Calu3 (cell line): Measurements from ENCODE around the gene TCP10L. TPM values are rescaled to one million over a fixed set of nuclear protein-coding genes. Genes with fewer than 3 reads are reported as not detected.
"Not testable (repeated sequence)": the region's sequence is repeated elsewhere in the genome, so short reads cannot be mapped to it uniquely, and the experiment has no call there.

Source experiments
- BruUV-seq: library from RNA; stranded (reverse); fragments of 400-500 nt; replicated peaks from 2 replicates; lab custom pipeline; 2021; lab: Mats Ljungman, UMichigan
- CTCF ChIA-PET: fragments of 300-600 bp; sonication (Branson Sonifier 250); formaldehyde crosslinking; loops from one replicate; lab custom pipeline; 2022; ENCODE audit warnings: antibody characterized with exemption; lab: Charles Lee
- DNase-seq: peaks from one replicate; pipeline ENCODE4 v3.0.0; 2022
- H3K27ac Mint-ChIP-seq: one replicate; pipeline ENCODE4 v1.8.0; 2022; ENCODE audit warnings: mixed read lengths; ENCODE audit not compliant: unreplicated experiment
- H3K27me3 Mint-ChIP-seq: one replicate; pipeline ENCODE4 v1.8.0; 2022; ENCODE audit warnings: mixed read lengths; ENCODE audit not compliant: unreplicated experiment
- H3K36me3 Mint-ChIP-seq: one replicate; pipeline ENCODE4 v1.8.0; 2022; ENCODE audit warnings: mild to moderate bottlenecking, moderate library complexity, mixed read lengths; ENCODE audit not compliant: insufficient read depth, unreplicated experiment
- H3K4me1 Mint-ChIP-seq: one replicate; pipeline ENCODE4 v1.8.0; 2022; ENCODE audit warnings: mild to moderate bottlenecking, low read depth, mixed read lengths; ENCODE audit not compliant: unreplicated experiment
- H3K4me3 Mint-ChIP-seq: one replicate; pipeline ENCODE4 v1.8.0; 2022; ENCODE audit warnings: mild to moderate bottlenecking, low read depth, moderate library complexity, mixed read lengths; ENCODE audit not compliant: unreplicated experiment
- H3K9me3 Mint-ChIP-seq: one replicate; pipeline ENCODE4 v1.8.0; 2022; ENCODE audit warnings: low read depth, mixed read lengths; ENCODE audit not compliant: unreplicated experiment
- CTCF ChIP-seq: fragments of 200-600 bp; IDR thresholded peaks from one replicate; pipeline ENCODE4 v1.8.0; 2022; ENCODE audit warnings: antibody characterized with exemption; ENCODE audit not compliant: unreplicated experiment
- intact Hi-C: fragments of 100-400 bp; cut with micrococcal nuclease; formaldehyde crosslinking; loops from one replicate; pipeline ENCODE4 v1.10.0; 2022; ENCODE audit not compliant: unreplicated experiment
- total RNA-seq: library from RNA; stranded (reverse); gene quantifications from 2 replicates; pipeline ENCODE4 v1.2.3, GENCODE V29; 2022

Gene TCP10L
- total RNA-seq, 1 experiment from 2014 or later, result not detected

- intact Hi-C loops, result no loop called here
- Mint-ChIP-seq H3K4me1 (no peaks in the 10 kb centered on the region), H3K36me3 (peaks cover 32% of the 10 kb centered on the region), H3K27me3 (peaks cover 26% of the 10 kb centered on the region), H3K9me3 (no peaks in the 10 kb centered on the region), H3K27ac (peak overlapping the region; percentile 77), H3K4me3 (peak overlapping the region; percentile 81)
- no peak for DNase-seq
- BruUV-seq, result TSS peak; percentile 78
- CTCF ChIA-PET, result interaction anchor here (1.2 kb wide), 1 partner anchor 12 kb away, joined by 7 read pairs; no protein-coding TSS in a partner anchor
- TF ChIP-seq CTCF, result no peak
Observed at GRCh38 chr21:32612999-32613337, 27.6 kb upstream of the TCP10L start.

DNA sequence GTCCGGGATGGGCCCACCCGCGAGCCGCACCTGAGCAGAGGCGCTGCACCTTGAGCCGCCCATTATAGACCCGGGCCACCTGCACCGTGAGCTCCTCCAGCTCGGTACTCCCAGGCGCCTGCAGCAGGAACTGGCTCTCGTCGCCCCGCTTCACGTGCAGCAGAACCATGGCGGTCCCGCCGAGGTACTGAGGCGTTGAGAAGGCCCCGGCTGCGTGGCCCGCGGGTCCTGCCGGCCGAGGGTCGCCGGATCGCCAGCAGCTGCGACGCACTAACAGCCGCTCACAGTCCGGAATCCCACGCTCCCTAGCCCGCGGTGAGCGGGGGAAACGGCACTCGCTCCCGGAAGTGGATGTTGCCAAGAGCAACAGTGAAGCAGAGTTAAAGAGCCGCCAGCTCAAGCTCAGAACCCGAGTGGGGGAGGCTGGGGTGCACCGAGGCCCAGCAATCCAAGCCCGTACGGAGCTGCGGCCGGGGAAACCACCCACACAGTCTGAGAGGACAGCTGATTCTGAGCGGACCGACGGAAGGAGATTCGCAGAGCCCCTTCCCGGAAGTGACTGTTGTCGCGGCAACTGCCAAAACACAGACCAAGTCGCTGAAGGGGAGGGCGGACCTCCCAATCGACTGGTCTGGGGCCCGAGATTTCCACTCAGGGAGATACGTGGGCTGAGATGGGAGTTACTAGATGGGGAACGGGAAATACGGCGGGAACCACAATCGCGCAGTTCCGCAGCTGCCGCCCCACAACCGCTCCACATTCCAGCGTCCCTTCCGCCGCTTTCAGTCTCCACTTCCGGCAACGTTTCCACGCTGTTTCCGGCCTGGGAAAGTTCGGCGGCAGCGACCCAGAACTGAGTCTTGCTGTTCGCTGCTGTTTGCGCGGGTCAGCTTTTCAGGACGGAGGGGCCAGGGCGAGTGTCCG is 27.0 kb upstream of the TCP10L start, which contains the start of gene CFAP298:
Gene CFAP298 (minus strand): TSS at position 303 of the 924 bp plus-strand sequence. CDS start 134 bp downstream, at position 169.
- intact Hi-C loops, result no loop called here
- BruUV-seq, result no TSS peak
- peaks cover 26% of the 10 kb centered on the region for H3K27me3 Mint-ChIP-seq
- H3K27ac Mint-ChIP-seq, result peak within 1 kb of the TSS; percentile 77
- peak; percentile 77 for DNase-seq
- H3K4me3 Mint-ChIP-seq, result peak within 1 kb of the TSS; percentile 81
- H3K4me1 Mint-ChIP-seq, result no peaks in the 10 kb centered on the region
- no peaks in the 10 kb centered on the region for H3K9me3 Mint-ChIP-seq
- no peak for TF ChIP-seq CTCF
- peaks cover 37% of the 10 kb centered on the region for H3K36me3 Mint-ChIP-seq
- CTCF ChIA-PET, result interaction anchor here (1.2 kb wide), 1 partner anchor 11 kb away, joined by 7 read pairs; no protein-coding TSS in a partner anchor

DNA sequence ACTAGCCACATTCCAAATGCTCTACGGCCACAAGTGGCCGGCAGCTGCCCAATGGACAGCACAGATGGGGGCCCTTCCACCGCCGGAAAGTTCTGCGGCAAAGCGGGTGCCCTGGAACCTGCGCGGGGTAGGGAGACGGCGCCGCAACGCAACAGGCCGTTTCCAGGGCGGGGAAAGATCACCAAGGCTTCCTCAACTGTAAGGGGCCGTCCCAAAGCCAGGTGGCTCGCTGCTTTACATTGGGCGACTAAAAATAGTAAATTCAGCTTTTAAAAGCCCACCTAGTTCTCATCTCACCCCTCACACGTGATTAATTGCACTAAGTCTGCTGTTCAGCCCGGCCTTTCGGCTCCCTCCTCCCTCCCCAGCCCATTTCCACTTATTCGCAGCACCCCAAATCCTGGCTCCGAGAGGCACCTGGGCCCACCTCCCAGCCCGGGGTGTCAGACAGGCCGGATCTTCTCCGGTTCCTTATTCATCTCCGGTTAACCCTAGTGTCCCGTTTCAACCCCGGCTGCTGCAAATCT is 26.2 kb upstream of the TCP10L start:
- H3K36me3 Mint-ChIP-seq, result peaks cover 37% of the 10 kb centered on the region
- no peaks in the 10 kb centered on the region for H3K4me1 Mint-ChIP-seq
- H3K9me3 Mint-ChIP-seq, result no peaks in the 10 kb centered on the region
- BruUV-seq, result no TSS peak
- intact Hi-C loops, result no loop called here
- H3K4me3 Mint-ChIP-seq, result peak overlapping the region; percentile 81
- peaks cover 21% of the 10 kb centered on the region for H3K27me3 Mint-ChIP-seq
- DNase-seq, result peak; percentile 11
- CTCF ChIA-PET, result no interaction called here
- no peak for TF ChIP-seq CTCF
- H3K27ac Mint-ChIP-seq, result no peak overlapping the region

DNA sequence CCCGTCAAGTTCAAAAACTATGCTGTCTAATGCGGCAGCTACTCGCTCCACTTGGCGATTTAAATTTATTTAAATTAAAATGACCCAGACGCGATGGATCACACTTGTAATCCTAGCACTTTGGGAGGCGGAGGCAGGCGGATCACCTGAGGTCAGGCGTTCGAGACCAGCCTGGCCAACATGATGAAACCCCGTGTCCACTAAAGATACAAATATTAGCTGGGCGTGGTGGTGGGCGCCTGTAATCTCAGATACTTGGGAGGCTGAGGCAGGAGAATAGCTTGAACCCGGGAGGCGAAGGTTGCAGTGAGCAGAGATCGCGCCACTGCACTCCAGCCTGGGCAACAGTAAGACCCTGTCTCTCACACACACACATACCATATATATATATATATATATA is 25.6 kb upstream of the TCP10L start:
- DNase-seq, BruUV-seq, H3K4me1 Mint-ChIP-seq, H3K27ac Mint-ChIP-seq, H3K9me3 Mint-ChIP-seq, CTCF ChIA-PET, intact Hi-C loops: not testable (repeated sequence)
- Mint-ChIP-seq H3K4me3 (peak overlapping the region; percentile 81), H3K27me3 (peaks cover 15% of the 10 kb centered on the region), H3K36me3 (peaks cover 37% of the 10 kb centered on the region)
